Uterus (tissue), 2 donors: ENCODE data around the gene GATAD2A.

Source experiments
- CTCF ChIP-seq, 4 experiments: fragments of 200-600 bp in 2 of 4; fragments of 450-650 bp in 2 of 4; sonication (generic) in 2 of 4; IDR thresholded peaks; one replicate each; pipeline ENCODE4 v1.5.1; 2016 to 2019; ENCODE audit warnings: antibody characterized with exemption in 4 of 4, mild to moderate bottlenecking in 2 of 4, moderate library complexity in 1 of 4
- POLR2A ChIP-seq, 2 donors: fragments of 450-650 bp; IDR thresholded peaks; one replicate each; pipeline ENCODE4 v1.6.1; 2016; ENCODE audit warnings: antibody characterized with exemption in 2 of 2, mild to moderate bottlenecking in 1 of 2, moderate library complexity in 1 of 2

- TF ChIP-seq CTCF (IDR thresholded peaks at IDR 0.05) (no peak), POLR2A (IDR thresholded peaks at IDR 0.05) (no peak)
These were observed 23.9 kb downstream of the GATAD2A start for GRCh38 chr19:19429361-19429760.
